Gastroesophageal sphincter (tissue), 4 donors: ENCODE data around the gene PPM1M. TPM values are rescaled to one million over a fixed set of nuclear protein-coding genes. Genes with fewer than 3 reads are reported as not detected.

Experiments
- ATAC-seq: fragments of 150-250 bp; one replicate; pipeline ENCODE4 v1.9.1; 2016; ENCODE audit warnings: mild to moderate bottlenecking, moderate library complexity
- H3K27ac ChIP-seq, 4 donors: fragments of 200-600 bp; sonication (generic) in 3 of 4; 1 replicate in 3 of 4; 2 replicates in 1 of 4; pipeline ENCODE4 v1.5.1; 2016 to 2019
- H3K27me3 ChIP-seq: fragments of 200-600 bp; sonication (generic); one replicate; pipeline ENCODE4 v1.5.1; 2019
- H3K36me3 ChIP-seq, 2 donors: fragments of 200-600 bp; sonication (generic); one replicate each; pipeline ENCODE4 v1.5.1; 2019; ENCODE audit warnings: control low read depth in 1 of 2
- H3K4me1 ChIP-seq, 3 donors: fragments of 200-600 bp; sonication (generic); 1 replicate in 2 of 3; 2 replicates in 1 of 3; pipeline ENCODE4 v1.5.1; 2016 to 2019; ENCODE audit warnings: control low read depth in 2 of 3
- H3K4me3 ChIP-seq, 2 donors: fragments of 200-600 bp; sonication (generic); one replicate each; pipeline ENCODE4 v1.5.1; 2019; ENCODE audit warnings: mild to moderate bottlenecking in 1 of 2, moderate library complexity in 1 of 2
- H3K9me3 ChIP-seq, 3 donors: fragments of 200-600 bp; sonication (generic); one replicate each; pipeline ENCODE4 v1.5.1; 2017 to 2019; ENCODE audit warnings: control low read depth in 2 of 3
- EP300 ChIP-seq: sonication (generic); formaldehyde crosslinking; IDR thresholded peaks from one replicate; pipeline ENCODE4 v1.6.1; 2017; ENCODE audit warnings: antibody characterized with exemption, mild to moderate bottlenecking
- POLR2A ChIP-seq, 2 donors: fragments of 450-650 bp; IDR thresholded peaks; one replicate each; pipeline ENCODE4 v1.6.1; 2017; ENCODE audit warnings: antibody characterized with exemption in 2 of 2, mild to moderate bottlenecking in 2 of 2, moderate library complexity in 1 of 2
- POLR2AphosphoS5 ChIP-seq: sonication (generic); formaldehyde crosslinking; IDR thresholded peaks from one replicate; pipeline ENCODE4 v1.6.1; 2017; ENCODE audit warnings: antibody characterized with exemption
- WGBS, 2 donors: methylation state at CpG; one replicate each; pipeline ENCODE4 v1.1.5; 2018; ENCODE audit warnings: low coverage in 1 of 2; 5-methylcytosine and 5-hydroxymethylcytosine counted together
- total RNA-seq, 4 donors: library from RNA; depleted of rRNA; stranded (reverse); fragments of >200 nt; gene quantifications; one replicate each; pipeline ENCODE4 v1.1.0, GENCODE V29; 2016
- TF ChIP-seq, protein P1 (sequence below), 4 experiments: fragments of 200-600 bp in 2 of 4; fragments of 450-650 bp in 2 of 4; sonication (generic) in 1 of 4; IDR thresholded peaks; one replicate each; pipeline ENCODE4 v1.5.1; 2017 to 2019; ENCODE audit warnings: antibody characterized with exemption in 4 of 4, mild to moderate bottlenecking in 2 of 4, moderate library complexity in 2 of 4

The PPM1M gene
- total RNA-seq, 4 donors from 2014 or later = 20.3 to 36.6 (median 29.9) TPM

GRCh38 chr3:52237006-52237656 lies 8.4 kb upstream of the PPM1M start:
- peaks cover 0 to 81% (median 37%) of the 10 kb centered on the region in 3 donors for H3K4me1 ChIP-seq
- TF ChIP-seq, protein P1, sequence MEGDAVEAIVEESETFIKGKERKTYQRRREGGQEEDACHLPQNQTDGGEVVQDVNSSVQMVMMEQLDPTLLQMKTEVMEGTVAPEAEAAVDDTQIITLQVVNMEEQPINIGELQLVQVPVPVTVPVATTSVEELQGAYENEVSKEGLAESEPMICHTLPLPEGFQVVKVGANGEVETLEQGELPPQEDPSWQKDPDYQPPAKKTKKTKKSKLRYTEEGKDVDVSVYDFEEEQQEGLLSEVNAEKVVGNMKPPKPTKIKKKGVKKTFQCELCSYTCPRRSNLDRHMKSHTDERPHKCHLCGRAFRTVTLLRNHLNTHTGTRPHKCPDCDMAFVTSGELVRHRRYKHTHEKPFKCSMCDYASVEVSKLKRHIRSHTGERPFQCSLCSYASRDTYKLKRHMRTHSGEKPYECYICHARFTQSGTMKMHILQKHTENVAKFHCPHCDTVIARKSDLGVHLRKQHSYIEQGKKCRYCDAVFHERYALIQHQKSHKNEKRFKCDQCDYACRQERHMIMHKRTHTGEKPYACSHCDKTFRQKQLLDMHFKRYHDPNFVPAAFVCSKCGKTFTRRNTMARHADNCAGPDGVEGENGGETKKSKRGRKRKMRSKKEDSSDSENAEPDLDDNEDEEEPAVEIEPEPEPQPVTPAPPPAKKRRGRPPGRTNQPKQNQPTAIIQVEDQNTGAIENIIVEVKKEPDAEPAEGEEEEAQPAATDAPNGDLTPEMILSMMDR (IDR thresholded peaks at IDR 0.05) = no peak
- TF ChIP-seq POLR2AphosphoS5 = no peak
- TF ChIP-seq POLR2A (IDR thresholded peaks at IDR 0.05) = no peak
- TF ChIP-seq EP300 = no peak
- 75 to 90% methylated on average over 2 of the region's 6 CpGs for WGBS, 2 donors
- ATAC-seq = no peak
- peak overlapping the region in 1 of 2 donors; percentile 95 for H3K4me3 ChIP-seq
- H3K27me3 ChIP-seq = no peaks in the 10 kb centered on the region
- peak overlapping the region; percentile 77 to 99 (median 92) for H3K27ac ChIP-seq
- no peaks in the 10 kb centered on the region for H3K9me3 ChIP-seq
- peaks cover 0 to 32% of the 10 kb centered on the region in 2 donors for H3K36me3 ChIP-seq

DNA sequence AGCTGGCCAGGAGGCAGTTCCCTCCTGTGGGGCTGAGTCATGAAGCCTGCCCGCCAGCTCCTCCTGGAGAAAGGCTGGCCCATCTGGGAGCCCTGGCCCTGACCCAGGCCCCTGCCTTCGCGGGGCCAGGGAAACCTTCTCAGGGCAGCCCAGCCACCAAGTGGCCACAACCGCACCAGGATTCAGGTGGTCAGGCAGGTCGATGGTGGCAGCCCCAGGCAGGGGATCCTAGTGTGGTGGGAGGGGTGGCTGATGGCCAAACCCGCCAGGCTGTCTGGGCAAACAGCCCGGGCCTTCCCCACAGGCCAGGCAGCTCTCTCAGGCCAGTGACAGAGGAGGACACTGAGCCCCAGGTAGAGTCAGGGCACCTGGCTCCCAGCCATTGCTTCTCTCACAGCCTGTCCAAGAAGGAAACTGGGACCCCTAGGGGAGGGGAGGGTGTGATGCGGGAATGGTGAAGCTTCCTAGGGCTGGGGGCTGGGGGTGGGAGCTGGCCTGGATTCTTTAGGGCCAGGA lies 7.8 kb upstream of the PPM1M start:
- peak overlapping the region; percentile 77 to 99 (median 92) for H3K27ac ChIP-seq
- H3K4me3 ChIP-seq = peak overlapping the region; percentile 57 to 95
- TF ChIP-seq POLR2AphosphoS5 (peak; percentile 59), EP300 (no peak), POLR2A (IDR thresholded peaks at IDR 0.05) (no peak)
- TF ChIP-seq, protein P1 (IDR thresholded peaks at IDR 0.05) = peak in 2 of 4 experiments; percentile 16 to 23
- peak; percentile 90 for ATAC-seq
- no peaks in the 10 kb centered on the region for H3K27me3 ChIP-seq
- H3K4me1 ChIP-seq = peaks cover 0 to 75% (median 36%) of the 10 kb centered on the region in 3 donors
- H3K9me3 ChIP-seq = no peaks in the 10 kb centered on the region
- peaks cover 0 to 26% of the 10 kb centered on the region in 2 donors for H3K36me3 ChIP-seq
- WGBS, 2 donors = no CpG with 5 or more reads among the region's 8 CpGs

- 0 to 5% methylated on average over 4 to 6 of the region's 11 CpGs for WGBS, 2 donors
- TF ChIP-seq, protein P1 (IDR thresholded peaks at IDR 0.05) = no peak
- TF ChIP-seq POLR2AphosphoS5 = no peak
- no peak for TF ChIP-seq EP300
- no peak for TF ChIP-seq POLR2A (IDR thresholded peaks at IDR 0.05)
- Histone ChIP-seq H3K4me1 (peaks cover 0 to 70% (median 36%) of the 10 kb centered on the region in 3 donors), H3K4me3 (peak overlapping the region; percentile 57 to 95), H3K27ac (peak overlapping the region; percentile 77 to 99 (median 92)), H3K36me3 (peaks cover 0 to 20% of the 10 kb centered on the region in 2 donors), H3K9me3 (no peaks in the 10 kb centered on the region), H3K27me3 (no peaks in the 10 kb centered on the region)
- no peak for ATAC-seq
Measured at GRCh38 chr3:52238193-52238760, 7.3 kb upstream of the PPM1M start.

DNA sequence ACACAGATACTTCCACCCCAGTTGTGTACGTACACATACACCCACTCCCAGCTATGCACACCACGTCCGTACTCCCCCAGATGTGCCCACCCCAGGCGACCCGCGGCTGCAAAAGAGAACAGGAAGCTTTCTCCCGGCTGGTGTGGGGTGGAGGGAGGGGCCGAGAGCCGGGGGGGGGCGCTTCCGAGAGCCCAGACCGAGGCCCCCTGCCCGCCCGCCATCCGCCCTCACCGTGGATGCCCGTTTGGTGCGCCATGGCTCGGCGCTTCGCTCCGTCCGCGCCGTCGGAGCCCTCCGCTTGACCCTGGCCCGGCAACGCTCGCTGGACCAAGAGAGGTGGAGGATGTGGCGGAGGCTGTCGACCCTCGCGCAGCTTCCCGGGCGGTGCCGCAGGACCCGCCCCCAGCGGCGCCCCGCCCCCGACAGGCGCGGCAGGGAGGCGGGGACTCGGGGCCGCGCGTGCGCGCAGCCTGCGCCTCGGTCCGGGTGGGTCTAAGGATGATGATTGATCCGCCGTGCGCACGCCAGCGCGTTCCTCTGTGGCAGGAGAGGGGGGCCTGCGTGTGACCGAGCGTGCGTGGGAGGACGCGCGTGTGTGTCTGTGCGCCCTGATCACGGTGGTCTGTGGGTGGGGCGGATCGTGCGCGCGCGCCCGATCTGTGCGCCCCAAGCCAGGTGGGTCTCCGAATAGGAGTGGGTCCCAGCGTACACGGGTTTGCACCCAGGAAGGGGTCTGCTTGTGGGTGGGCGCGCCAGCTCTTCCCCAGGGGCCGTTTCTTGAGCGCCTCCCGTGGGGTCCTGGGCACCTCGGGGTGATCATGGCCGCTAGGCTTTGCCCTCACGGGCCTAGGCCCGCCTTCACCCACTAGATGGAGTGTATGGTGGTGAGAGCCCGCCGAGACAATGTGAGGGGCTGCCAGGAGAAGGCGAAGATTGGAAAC lies 6.5 kb upstream of the PPM1M start, which contains the start of gene TWF2:
TSS of gene TWF2 (minus strand) at position 398 of the 941 bp plus-strand sequence. CDS start at position 256, 142 bp downstream.
- peak; percentile 59 to 74 for TF ChIP-seq POLR2A (IDR thresholded peaks at IDR 0.05)
- no peak for TF ChIP-seq EP300
- TF ChIP-seq, protein P1 (IDR thresholded peaks at IDR 0.05) = peak in 3 of 4 experiments; percentile 47 to 63 (median 51)
- TF ChIP-seq POLR2AphosphoS5 = peak; percentile 68
- Histone ChIP-seq H3K27me3 (no peaks in the 10 kb centered on the region), H3K4me3 (peak within 1 kb of the TSS; percentile 57 to 95), H3K36me3 (peaks cover 0 to 14% of the 10 kb centered on the region in 2 donors), H3K27ac (peak within 1 kb of the TSS; percentile 77 to 99 (median 92)), H3K9me3 (no peaks in the 10 kb centered on the region), H3K4me1 (peaks cover 0 to 67% (median 36%) of the 10 kb centered on the region in 3 donors)
- WGBS, 2 donors = 1% methylated on average over 18 of the region's 92 CpGs; no CpG with 5 or more reads in 1 of the 2 donors
- ATAC-seq = peak; percentile 82
